Myocyte (in vitro differentiated cells): ENCODE results near the gene CNOT6L. TPM values are rescaled to one million over a fixed set of nuclear protein-coding genes. Genes with fewer than 3 reads are reported as not detected.

ENCODE experiments used
- DNase-seq: peaks from one replicate; pipeline ENCODE4 v3.0.0-alpha.2; 2012; ENCODE audit warnings: low read depth
- total RNA-seq: library from RNA; depleted of rRNA; stranded (reverse); fragments of >200 nt; gene quantifications from 2 replicates; pipeline ENCODE4 v1.2.3, GENCODE V29; 2014

Gene CNOT6L
- total RNA-seq, 1 donor from 2014 or later: 31.7 TPM

- peak; percentile 6 for DNase-seq
Observed at GRCh38 chr4:77820649-77821561, 1.7 kb upstream of the CNOT6L start.

DNA sequence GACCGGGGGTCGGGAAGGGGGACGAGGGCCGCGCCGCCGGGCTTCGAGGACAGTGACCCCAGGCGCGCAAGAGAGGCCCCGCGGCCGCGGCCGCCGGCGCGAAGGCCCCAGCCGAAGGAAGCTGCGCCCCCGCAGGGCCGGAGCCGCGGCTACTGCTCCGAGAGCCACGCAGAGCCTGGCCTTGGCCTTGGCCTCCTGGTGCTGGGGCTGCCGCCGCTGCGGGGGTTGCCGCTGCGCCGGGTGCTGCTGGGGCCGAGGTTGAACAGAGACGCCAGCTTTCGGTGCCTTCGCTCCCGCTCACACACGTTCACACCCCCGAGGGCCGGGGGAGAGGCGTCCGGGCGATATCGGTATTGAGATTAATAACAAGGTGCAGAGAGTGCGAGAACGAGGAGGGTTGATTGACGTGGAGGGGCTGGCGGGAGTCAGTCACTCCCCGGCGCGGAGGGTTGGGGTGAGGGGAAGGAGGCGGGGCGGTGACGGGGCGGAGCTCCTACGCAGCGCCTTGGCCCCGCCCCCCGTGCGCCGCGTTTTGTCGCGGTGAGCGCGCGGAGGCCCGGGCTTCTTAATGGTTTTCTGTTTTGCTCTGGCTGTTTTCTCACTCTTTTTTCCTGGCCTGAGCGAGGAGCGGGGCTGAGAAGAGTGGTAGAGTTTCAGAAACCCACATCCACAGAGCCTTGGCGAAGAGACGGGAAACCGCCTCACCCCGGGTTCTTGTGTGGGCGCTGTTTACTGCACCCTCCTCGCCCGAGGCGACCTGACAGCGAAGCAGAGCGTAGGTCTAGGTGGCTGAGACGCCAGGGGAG is 878 bp upstream of the CNOT6L start:
- DNase-seq: peak; percentile 87

GRCh38 chr4:77819404-77819842 is 255 bp upstream of the CNOT6L start:
- DNase-seq: no peak

DNA sequence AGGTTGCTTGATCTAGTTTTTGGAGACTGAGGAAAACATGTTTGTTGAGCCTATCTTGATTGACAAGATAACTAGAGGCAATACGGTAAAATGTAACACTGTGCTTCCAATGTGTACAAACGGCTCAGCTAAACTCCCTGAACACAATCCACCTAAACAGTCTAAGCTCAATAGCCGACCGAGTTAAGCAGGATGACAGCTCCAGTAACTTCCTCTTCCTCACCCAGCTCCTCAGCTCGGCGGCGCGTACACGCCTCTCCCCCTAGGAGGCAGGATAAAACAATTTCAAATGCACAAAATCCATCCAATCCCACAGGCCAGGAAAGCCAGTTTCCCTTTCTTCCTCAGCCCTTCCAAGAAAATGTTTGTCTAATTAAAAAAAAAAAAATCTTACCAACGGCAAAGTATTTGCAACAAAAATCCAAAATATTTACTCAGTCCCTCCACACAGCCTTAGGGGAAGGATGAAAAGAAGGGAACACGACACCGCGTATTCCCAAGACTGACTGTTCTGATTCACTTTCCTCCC is 1.0 kb downstream of the CNOT6L start:
- DNase-seq: peak; percentile 86

DNA sequence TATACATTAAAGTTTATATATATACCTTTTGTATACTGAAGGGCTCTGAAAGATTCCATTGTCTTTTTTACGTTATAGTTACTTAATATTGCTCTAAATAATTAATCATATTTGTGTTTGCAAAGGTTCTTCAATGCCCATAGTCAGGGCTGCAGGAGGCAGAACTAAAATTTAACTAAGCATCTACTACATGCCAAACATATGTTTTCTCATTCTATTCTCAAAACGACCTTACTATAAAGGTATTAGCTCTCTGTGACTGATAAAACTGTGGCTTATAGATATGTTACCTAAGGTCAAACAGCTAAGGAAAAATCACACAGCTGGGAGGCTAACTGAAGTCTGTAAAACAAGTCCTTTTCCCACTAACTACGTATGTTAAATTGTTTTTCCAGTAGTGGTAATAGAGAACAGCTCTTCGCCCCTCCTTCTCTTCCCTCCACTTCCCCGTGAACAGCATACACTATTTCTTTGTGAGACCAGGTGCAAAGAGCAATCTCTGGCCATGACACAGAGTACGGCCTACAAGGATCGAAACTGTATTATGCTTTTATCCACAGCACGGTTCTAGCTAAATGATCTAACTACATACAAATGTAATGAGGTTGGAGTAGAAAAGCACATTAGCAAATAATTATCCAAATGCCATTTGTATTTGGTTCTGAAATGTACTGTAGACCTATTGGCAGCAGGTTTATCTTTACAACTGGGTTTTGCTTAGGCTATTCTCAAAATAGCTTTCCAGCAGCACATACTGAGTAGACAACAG is 1.7 kb downstream of the CNOT6L start:
- DNase-seq: peak; percentile 25

GRCh38 chr4:77816546-77816945 is 2.6 kb downstream of the CNOT6L start:
- no peak for DNase-seq

DNA sequence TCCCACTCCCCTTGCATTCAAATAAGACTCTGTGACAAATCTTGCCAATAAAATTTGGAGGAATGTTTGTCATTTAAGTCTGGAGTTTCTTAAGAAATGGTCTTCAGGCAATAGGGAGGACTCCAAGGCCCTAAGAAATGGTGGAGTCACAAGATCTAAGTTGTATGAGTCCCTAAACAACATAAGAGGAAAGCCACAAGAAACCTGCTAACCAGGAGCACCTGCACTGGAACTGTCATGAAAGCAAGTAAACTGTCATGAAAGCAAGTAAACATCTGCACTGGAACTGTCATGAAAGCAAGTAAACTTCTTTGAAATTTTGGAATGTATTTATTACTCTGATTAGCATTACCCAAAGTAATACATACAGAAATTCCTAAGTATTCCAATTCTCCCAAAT is 3.5 kb downstream of the CNOT6L start:
- DNase-seq: no peak

DNA sequence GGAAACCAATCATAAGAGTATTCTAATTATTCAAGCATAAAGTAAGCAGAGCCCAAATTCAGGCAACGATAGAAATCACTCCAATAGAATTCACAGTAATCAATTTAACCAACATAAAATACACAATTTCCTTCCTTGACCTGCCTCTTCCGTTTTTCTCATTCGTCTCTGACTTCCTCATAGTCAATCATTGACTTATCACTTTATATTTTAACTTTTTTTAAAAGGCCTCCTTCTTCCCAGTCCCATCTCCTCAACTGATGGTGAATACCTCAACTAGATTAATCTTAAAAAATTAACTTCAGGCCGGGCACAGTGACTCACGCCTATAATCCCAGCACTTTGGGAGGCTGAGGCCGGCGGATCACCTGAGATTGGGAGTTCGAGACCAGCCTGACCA is 13.3 kb downstream of the CNOT6L start:
- no peak for DNase-seq

DNA sequence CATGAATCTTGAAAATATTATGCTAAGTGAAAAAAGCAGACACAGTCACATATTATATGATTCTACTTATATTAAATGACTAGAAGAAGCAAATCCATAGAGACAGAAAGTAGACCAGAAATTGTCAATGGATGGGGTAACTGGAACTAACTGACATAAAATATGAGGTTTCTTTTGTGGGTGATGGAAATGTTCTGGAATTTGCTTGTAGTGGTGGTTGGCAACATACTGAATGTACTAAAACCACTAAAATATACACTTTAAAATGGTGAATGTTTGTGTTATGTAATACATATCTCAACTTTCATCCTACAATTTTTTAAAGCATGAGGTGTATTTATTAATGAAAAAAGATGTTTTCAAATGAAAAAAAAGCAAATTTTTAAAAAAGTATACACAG is 14.7 kb downstream of the CNOT6L start:
- DNase-seq: no peak

GRCh38 chr4:77802402-77802801 is 16.8 kb downstream of the CNOT6L start:
- no peak for DNase-seq

DNA sequence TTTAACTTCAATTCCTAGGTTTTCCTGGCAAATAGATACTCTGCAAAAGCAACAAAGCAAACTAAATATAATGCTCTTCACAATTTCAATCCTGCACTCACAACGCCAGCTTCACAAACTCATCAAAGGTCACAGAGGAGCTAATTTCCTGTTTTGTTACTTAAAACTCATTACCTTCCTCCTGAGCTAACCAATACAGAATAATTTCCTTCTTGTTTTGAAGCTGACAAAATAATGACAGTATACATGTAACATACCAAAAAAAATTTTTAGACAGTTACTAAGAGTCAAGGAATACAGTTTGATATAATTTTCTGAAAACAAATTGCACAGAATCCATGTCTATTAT is 17.9 kb downstream of the CNOT6L start:
- no peak for DNase-seq

DNA sequence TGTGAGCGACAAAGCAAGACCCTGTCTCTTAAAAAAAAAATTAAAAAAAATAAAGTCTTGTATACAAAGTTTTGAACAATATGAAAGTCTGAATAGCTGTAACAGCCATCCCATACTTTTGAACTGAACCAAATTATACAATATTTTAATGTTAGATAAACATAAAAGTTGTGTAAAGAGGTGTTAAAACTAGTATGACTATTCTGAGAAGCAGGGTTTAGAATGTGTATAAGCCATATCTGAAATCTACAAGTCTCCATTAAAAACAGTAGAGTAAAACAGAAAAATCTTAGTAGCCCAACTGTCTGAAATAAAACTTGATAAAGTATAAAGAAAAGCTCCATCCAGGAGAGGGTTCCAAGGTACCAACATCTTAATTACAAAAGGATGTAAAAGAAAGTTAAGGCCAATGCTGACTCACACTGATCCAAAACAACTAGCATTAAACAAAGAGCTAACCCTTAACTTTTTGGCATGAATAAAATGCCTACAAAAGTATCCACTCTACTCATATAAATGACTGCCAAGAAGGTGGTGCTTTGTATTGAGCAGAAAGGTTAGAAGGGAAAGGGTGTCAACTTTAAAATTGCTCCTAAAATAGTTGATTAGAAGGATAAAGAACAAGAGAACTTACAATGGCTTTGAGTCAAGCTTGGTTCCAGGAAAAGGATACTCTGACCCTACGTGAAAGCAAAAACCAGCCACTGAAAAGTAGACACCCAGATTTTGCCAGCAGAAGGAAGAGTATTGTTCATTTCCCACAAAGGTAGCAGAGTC is 18.5 kb downstream of the CNOT6L start:
- no peak for DNase-seq

GRCh38 chr4:77800077-77800476 is 19.1 kb downstream of the CNOT6L start:
- no peak for DNase-seq

- no peak for DNase-seq
Observed at GRCh38 chr4:77798385-77798784, 20.8 kb downstream of the CNOT6L start.

- peak; percentile 14 for DNase-seq
Observed at GRCh38 chr4:77797239-77797638, 21.9 kb downstream of the CNOT6L start.

GRCh38 chr4:77795326-77795725 is 23.8 kb downstream of the CNOT6L start:
- DNase-seq: peak; percentile 74

DNA sequence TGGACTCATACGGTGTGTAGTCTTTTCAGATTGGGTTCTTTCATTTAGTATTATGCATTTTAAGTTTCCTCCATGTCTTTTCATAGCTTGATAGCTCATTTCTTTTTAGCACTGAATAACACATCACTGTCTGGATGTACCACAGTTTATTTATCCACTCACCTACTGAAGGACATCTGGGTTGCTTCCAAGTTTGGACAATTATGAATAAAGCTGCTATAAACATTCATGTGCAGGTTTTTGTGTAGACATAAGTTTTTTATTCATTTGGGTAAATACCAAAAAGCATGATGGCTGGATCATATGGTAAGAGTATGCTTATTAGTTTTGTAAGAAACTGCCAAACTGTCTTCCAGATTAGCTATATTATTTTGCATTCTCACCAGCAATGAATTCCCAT is 29.0 kb downstream of the CNOT6L start:
- no peak for DNase-seq

DNA sequence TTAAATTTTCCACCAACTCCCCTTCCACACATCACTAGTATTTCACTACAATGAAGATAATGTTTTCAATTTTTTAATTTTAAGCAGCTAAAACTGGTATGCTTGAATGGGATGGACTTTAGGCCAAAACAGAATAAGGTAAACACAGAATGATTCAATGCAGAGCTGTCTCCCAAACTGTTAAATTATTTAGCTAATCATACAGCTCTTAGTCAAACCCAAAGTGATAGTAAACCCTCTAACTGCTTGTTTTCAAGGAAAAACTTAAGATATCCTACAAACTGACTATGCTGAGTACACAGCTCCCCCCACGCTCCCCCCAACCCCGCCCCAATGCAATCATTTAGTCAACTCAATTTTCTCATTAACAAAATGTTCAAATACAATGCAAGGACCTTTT is 30.2 kb downstream of the CNOT6L start:
- DNase-seq: no peak

GRCh38 chr4:77787969-77788368 is 31.2 kb downstream of the CNOT6L start:
- DNase-seq: no peak

DNA sequence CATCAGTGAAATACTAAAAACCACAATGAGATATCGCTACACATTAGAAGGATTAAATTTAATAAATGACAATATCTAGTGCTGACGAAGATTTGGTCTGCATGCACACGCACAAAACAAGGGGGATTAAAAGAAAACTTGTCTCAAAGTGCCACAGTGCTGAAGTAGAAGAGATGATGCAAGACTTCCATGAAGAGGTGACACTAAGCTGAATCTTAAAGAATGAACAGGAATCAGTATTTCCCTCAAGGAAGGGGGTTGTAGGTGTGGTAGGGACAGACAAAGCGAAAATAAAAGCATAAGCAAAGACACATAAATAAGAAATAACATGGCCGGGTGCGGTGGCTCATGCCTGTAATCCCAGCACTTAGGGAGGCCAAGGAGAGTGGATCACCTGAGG is 33.5 kb downstream of the CNOT6L start:
- no peak for DNase-seq

DNA sequence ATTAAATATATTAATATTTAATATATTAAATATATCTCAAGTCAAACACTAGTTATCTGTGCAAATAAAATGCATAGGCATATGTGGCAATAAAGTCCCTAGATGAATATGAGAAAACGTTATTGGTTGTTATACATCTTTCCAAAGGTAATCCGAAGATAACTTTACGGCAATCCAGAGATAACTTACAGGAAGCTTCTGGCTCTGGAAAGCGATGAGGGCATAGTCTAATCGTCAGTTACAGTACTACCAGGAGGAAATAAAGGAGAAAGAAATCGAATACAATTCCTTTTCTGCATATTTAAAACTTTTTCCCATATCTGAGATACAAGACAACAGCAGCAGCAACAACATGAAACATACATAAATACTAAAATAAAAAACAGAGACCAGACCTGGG is 35.3 kb downstream of the CNOT6L start:
- DNase-seq: no peak
